Bronchus fibroblast of lung (primary cell): ENCODE data around the gene LRTM2. TPM values are rescaled to one million over a fixed set of nuclear protein-coding genes. Genes with fewer than 3 reads are reported as not detected.

ENCODE experiments used
- total RNA-seq: library from RNA; depleted of rRNA; stranded (reverse); fragments of >200 nt; gene quantifications from 2 replicates; pipeline ENCODE4 v1.2.3, GENCODE V29; 2015

LRTM2 gene
- not detected in 2 replicates for total RNA-seq

DNA sequence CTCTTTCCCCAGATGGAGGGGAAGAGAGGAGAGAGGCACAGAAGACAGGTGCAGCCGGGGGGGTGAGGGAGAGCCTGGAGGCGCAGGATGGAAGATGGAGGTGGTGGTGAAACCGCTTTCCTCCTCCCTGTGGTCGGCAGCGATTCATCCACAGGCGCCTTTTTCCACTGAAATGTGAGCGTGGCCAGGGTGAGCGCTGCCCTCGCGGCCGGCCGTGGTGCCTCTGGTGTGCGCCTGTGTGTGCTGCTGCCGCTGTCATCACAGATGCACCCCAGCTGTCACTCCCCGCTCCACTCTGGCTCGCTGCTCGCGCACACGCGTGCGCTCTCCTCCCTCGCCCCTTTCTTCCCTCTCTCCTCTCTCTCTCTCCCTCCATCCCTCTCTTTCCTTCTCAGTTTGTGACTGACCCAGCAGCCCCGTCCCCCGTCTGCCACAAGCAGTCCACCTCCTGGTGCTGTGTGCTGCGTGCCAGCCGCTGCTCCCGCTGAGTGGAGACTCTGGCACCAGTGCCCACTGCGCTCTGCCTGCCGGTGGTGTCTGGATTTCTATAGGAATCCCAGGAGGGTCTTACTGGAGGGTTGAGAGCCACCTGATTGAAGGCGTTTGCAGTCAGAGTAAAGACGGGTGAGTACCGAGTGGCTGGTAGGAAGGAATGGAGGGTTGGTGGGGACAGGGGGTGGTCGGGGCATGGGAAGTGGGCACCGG lies at the start of gene LRTM2:
TSS of gene LRTM2 (plus strand) at position 375 of the 705 bp plus-strand sequence. CDS start 7,584 bp downstream, outside the sequence.

Other genes starting within 250 kb of the LRTM2 start
- gene FBXL14, start 226.0 kb upstream of the LRTM2 start, total RNA-seq, result 4.9 and 8.8 TPM in 2 replicates
- 74.3 and 82.2 TPM in 2 replicates for gene WNT5B, start 191.3 kb upstream of the LRTM2 start, total RNA-seq
- gene ADIPOR2, start 129.5 kb upstream of the LRTM2 start, total RNA-seq, result 20.3 and 20.7 TPM in 2 replicates
- gene CACNA2D4, start 98.1 kb downstream of the LRTM2 start, total RNA-seq, result 1.0 and 1.7 TPM in 2 replicates
- gene DCP1B, start 183.9 kb downstream of the LRTM2 start, total RNA-seq, result 14.1 and 14.8 TPM in 2 replicates
- gene CACNA1C, start 232.4 kb downstream of the LRTM2 start, total RNA-seq, result under 0.01 and 0.74 TPM in 2 replicates